MCF 10A (cell line): ENCODE results near the gene RHBDD2. TPM values are rescaled to one million over a fixed set of nuclear protein-coding genes. Genes with fewer than 3 reads are reported as not detected.

Experiments
- BruUV-seq: library from RNA; stranded (reverse); fragments of 400-500 nt; replicated peaks from 2 replicates; lab custom pipeline; 2021; lab: Mats Ljungman, UMichigan
- CTCF ChIA-PET: fragments of 300-600 bp; sonication (Branson Sonifier 250); formaldehyde crosslinking; extraction: SDS; loops from one replicate; lab custom pipeline; 2021; ENCODE audit warnings: antibody characterized with exemption, inconsistent platforms; lab: Yijun Ruan, JAX
- POLR2A ChIA-PET: fragments of 300-600, 350-650 bp; sonication (Branson Sonifier 250); formaldehyde crosslinking; extraction: SDS; loops from one replicate; lab custom pipeline; 2020; ENCODE audit warnings: antibody characterized with exemption, inconsistent platforms; lab: Yijun Ruan, JAX
- DNase-seq: peaks from one replicate; pipeline ENCODE4 v3.0.0-alpha.2; 2018; ENCODE audit not compliant: unreplicated experiment
- H3K27ac Mint-ChIP-seq: one replicate; pipeline ENCODE4 v1.8.0; 2022; ENCODE audit warnings: mild to moderate bottlenecking, low read depth, mixed read lengths; ENCODE audit not compliant: unreplicated experiment
- H3K27me3 Mint-ChIP-seq: one replicate; pipeline ENCODE4 v1.8.0; 2022; ENCODE audit warnings: mixed read lengths; ENCODE audit not compliant: insufficient read depth, unreplicated experiment
- H3K36me3 Mint-ChIP-seq: one replicate; pipeline ENCODE4 v1.8.0; 2022; ENCODE audit warnings: mild to moderate bottlenecking, moderate library complexity, mixed read lengths; ENCODE audit not compliant: insufficient read depth, unreplicated experiment
- H3K4me1 Mint-ChIP-seq: one replicate; pipeline ENCODE4 v1.8.0; 2022; ENCODE audit warnings: mixed read lengths; ENCODE audit not compliant: insufficient read depth, unreplicated experiment
- H3K4me3 Mint-ChIP-seq: one replicate; pipeline ENCODE4 v1.8.0; 2022; ENCODE audit warnings: mild to moderate bottlenecking, moderate library complexity, mixed read lengths; ENCODE audit not compliant: unreplicated experiment
- H3K9me3 Mint-ChIP-seq: one replicate; pipeline ENCODE4 v1.8.0; 2022; ENCODE audit warnings: mixed read lengths; ENCODE audit not compliant: unreplicated experiment
- CTCF ChIP-seq: fragments of 200-600 bp; IDR thresholded peaks from one replicate; pipeline ENCODE4 v1.8.0; 2022; ENCODE audit warnings: antibody characterized with exemption, mild to moderate bottlenecking; ENCODE audit not compliant: unreplicated experiment
- intact Hi-C: fragments of 100-400 bp; cut with micrococcal nuclease; formaldehyde crosslinking; loops from 2 replicates; pipeline ENCODE4 v1.14.1; 2022
- total RNA-seq: library from RNA; stranded (reverse); gene quantifications from 2 replicates; pipeline ENCODE4 v1.2.3, GENCODE V29; 2022

The RHBDD2 gene
- total RNA-seq, 1 experiment from 2014 or later = 38.6 TPM

DNA sequence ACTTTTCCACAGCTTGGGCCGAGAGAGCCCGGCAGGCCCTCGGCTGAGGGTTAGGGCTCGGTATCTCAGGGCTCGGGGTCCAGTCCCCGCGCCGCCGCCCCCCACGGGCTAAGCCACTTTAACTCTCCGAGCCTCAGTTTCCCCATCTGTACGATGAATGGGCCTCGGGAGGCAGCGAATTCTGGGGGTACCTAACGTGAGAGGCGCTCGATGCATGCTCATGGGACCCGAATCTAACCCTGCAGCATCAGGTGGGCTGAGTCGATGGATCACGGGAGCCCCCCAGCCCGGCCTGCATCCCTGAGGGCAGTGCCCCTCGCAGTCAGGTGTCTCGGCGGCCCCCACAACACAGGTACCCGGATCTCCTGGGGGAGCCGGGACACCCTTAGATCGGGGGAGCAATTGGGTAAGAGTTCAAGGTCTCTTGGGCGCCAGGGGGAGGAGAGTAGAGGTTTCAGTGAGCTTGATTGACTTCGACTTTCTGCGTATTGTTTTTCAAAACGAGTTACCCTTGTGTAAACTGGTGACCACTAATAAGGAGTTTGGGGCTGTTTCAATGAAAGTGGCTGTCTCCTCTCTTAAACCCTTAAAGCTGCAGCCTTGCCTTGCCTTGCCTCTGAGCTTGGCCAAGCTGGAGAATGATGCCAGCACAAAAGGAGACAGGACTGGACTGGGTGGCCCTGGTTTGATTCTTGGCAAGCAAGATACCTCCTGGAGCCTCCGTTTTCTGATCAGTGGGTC, 36.8 kb downstream of the RHBDD2 start:
- CTCF ChIA-PET = interaction anchor here (0.5 to 1.4 kb wide), 9 partner anchors 25 to 405 kb away, joined by 3 to 5 read pairs (median 4); partner anchors contain the start of genes MDH2 and STYXL1

GRCh38 chr7:75916259-75916658, 37.4 kb downstream of the RHBDD2 start:
- H3K27ac Mint-ChIP-seq = no peak overlapping the region
- peak overlapping the region; percentile 83 for H3K4me3 Mint-ChIP-seq
- POLR2A ChIA-PET = interaction anchor here (0.6 to 3.3 kb wide), 17 partner anchors 9 to 145 kb away, joined by 3 to 23 read pairs (median 5); partner anchors contain the start of genes MDH2, STYXL1 and TMEM120A
- no peak for DNase-seq
- CTCF ChIA-PET = interaction anchor here (0.5 to 1.4 kb wide), 10 partner anchors 23 to 404 kb away, joined by 3 to 5 read pairs (median 4); no protein-coding TSS in a partner anchor
- no peaks in the 10 kb centered on the region for H3K27me3 Mint-ChIP-seq
- BruUV-seq = no TSS peak
- no peak for TF ChIP-seq CTCF
- intact Hi-C loops = no loop called here
- no peaks in the 10 kb centered on the region for H3K9me3 Mint-ChIP-seq
- H3K36me3 Mint-ChIP-seq = no peaks in the 10 kb centered on the region
- H3K4me1 Mint-ChIP-seq = peaks cover 16% of the 10 kb centered on the region

More for the DNA sequence above, 36.8 kb downstream of the RHBDD2 start:
- TSS peak; percentile 56 for BruUV-seq
- Mint-ChIP-seq H3K27me3 (no peaks in the 10 kb centered on the region), H3K27ac (peak overlapping the region; percentile 49), H3K36me3 (no peaks in the 10 kb centered on the region), H3K9me3 (no peaks in the 10 kb centered on the region), H3K4me3 (peak overlapping the region; percentile 83), H3K4me1 (peaks cover 15% of the 10 kb centered on the region)
- POLR2A ChIA-PET = interaction anchor here (0.6 to 3.3 kb wide), 21 partner anchors 9 to 382 kb away, joined by 3 to 23 read pairs (median 4); partner anchors contain the start of genes MDH2, STYXL1 and TMEM120A
- intact Hi-C loops = no loop called here
- TF ChIP-seq CTCF = no peak
- peak; percentile 38 for DNase-seq

DNA sequence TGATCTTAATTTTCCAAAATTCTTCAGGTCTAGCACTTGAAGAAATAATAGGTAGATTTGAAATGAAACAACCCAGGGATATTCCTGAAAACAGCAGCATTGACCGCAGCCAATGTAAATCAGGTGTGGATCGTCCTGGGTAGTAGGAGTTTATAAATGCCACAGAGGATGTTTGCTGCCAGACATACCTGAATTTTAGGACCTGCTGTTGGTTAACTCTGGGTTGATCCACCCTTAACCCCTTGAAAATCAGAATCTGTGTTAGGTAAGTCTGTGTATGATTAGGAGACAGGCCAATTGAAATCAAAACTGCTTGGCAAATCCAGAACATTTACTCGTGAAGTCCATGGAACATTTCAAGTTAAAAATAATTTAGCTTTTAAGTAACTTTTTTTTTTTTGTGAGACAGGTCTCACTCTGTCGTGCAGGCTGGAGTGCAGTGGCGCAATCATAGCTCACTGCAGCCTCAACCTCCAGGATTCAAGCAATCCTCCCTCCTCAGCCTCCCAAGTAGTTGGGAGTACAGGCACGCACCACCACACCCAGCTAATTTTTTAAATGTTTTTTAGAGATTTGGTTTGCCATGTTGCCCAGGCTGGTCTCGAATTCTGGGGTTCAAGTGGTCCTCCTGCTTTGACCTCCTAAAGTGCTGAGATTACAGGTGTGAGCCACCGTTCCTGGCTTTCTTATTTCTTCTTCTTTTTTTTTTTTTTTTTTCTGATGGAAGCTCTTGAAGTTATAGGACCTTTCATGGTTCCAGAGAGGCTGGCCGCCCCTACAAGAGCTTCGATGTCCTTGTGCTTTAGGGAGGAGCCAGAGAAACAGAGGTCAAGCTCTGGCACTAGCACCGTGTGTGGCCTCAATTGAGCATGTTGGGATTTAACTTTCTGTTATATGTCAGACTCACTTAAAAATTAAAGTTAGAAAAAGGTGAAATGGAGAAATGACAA, 38.1 kb downstream of the RHBDD2 start:
- Mint-ChIP-seq H3K27me3 (no peaks in the 10 kb centered on the region), H3K9me3 (no peaks in the 10 kb centered on the region), H3K36me3 (no peaks in the 10 kb centered on the region), H3K4me1 (peaks cover 16% of the 10 kb centered on the region), H3K4me3 (no peak overlapping the region), H3K27ac (no peak overlapping the region)
- POLR2A ChIA-PET = interaction anchor here (1.1 to 3.3 kb wide), 6 partner anchors 8 to 78 kb away, joined by 5 to 23 read pairs (median 10); partner anchors contain the start of gene TMEM120A
- BruUV-seq = no TSS peak
- no peak for TF ChIP-seq CTCF
- no peak for DNase-seq
- intact Hi-C loops = no loop called here
- CTCF ChIA-PET = interaction anchor here (0.5 to 1.4 kb wide), 10 partner anchors 10 to 655 kb away, joined by 3 to 5 read pairs (median 3); no protein-coding TSS in a partner anchor
